Vagina (tissue), 2 donors: ENCODE results near the gene COX18.

Source experiments
- CTCF ChIP-seq, 3 experiments: fragments of 450-650 bp in 2 of 3; fragments of 200-600 bp in 1 of 3; sonication (generic) in 1 of 3; IDR thresholded peaks; one replicate each; pipeline ENCODE4 v1.5.1; 2017 to 2019; ENCODE audit warnings: antibody characterized with exemption in 3 of 3, mild to moderate bottlenecking in 2 of 3, moderate library complexity in 2 of 3
- POLR2A ChIP-seq, 2 donors: fragments of 450-650 bp; IDR thresholded peaks; one replicate each; pipeline ENCODE4 v1.6.1; 2017; ENCODE audit warnings: antibody characterized with exemption in 2 of 2, mild to moderate bottlenecking in 2 of 2, moderate library complexity in 2 of 2
- POLR2AphosphoS5 ChIP-seq, 2 donors: sonication (generic); formaldehyde crosslinking; IDR thresholded peaks; one replicate each; pipeline ENCODE4 v1.9.0; 2017; ENCODE audit warnings: antibody characterized with exemption in 2 of 2, mild to moderate bottlenecking in 2 of 2, low read depth in 1 of 2; ENCODE audit not compliant: insufficient read depth in 1 of 2

- no peak for TF ChIP-seq CTCF (IDR thresholded peaks at IDR 0.05)
- no peak for TF ChIP-seq POLR2A (IDR thresholded peaks at IDR 0.05)
- no peak for TF ChIP-seq POLR2AphosphoS5 (IDR thresholded peaks at IDR 0.05; ENCODE audit: insufficient read depth in 1 of 2, low read depth in 1 of 2)
Observed at GRCh38 chr4:73051625-73052024, 17.9 kb downstream of the COX18 start.
